Ovary (tissue), 9 donors: Measurements from ENCODE around the gene SEMA3C. TPM values are rescaled to one million over a fixed set of nuclear protein-coding genes. Genes with fewer than 3 reads are reported as not detected.
A peak's percentile ranks its signal among the peaks of the same experiment; 100 is the strongest.

Source experiments
- DNase-seq, 5 donors: peaks; one replicate each; pipeline ENCODE4 v3.0.0-alpha.2; 2019 to 2020
- H3K27ac ChIP-seq, 2 donors: fragments of 200-600 bp; one replicate each; pipeline versions ENCODE4 v1.5.1 to v1.8.0; 2019 to 2022
- H3K27me3 ChIP-seq: fragments of 200-600 bp; one replicate; pipeline ENCODE4 v1.8.0; 2022
- H3K36me3 ChIP-seq: fragments of 200-600 bp; sonication (generic); one replicate; pipeline ENCODE4 v1.5.1; 2019
- H3K4me1 ChIP-seq: one replicate; pipeline ENCODE4 v1.8.1; 2013; ENCODE audit warnings: mild to moderate bottlenecking, moderate library complexity; ENCODE audit not compliant: insufficient read depth
- H3K4me3 ChIP-seq: fragments of 200-600 bp; sonication (generic); one replicate; pipeline ENCODE4 v1.5.1; 2017
- H3K9me3 ChIP-seq, 2 donors: fragments of 200-600 bp in 1 of 2; sonication (generic) in 1 of 2; one replicate each; pipeline versions ENCODE4 v1.5.1 to v1.8.1; 2013 to 2019; ENCODE audit warnings: mild to moderate bottlenecking in 1 of 2, moderate library complexity in 1 of 2
- CTCF ChIP-seq, 3 donors: fragments of 450-650 bp in 2 of 3; fragments of 200-600 bp in 1 of 3; IDR thresholded peaks; one replicate each; pipeline versions ENCODE4 v1.5.1 to v1.8.0; 2016 to 2022; ENCODE audit warnings: antibody characterized with exemption in 3 of 3, mild to moderate bottlenecking in 1 of 3
- EP300 ChIP-seq: sonication (generic); formaldehyde crosslinking; IDR thresholded peaks from one replicate; pipeline ENCODE4 v1.6.1; 2017; ENCODE audit warnings: antibody characterized with exemption
- POLR2A ChIP-seq: fragments of 450-650 bp; IDR thresholded peaks from one replicate; pipeline ENCODE4 v1.6.1; 2017; ENCODE audit warnings: antibody characterized with exemption, mild to moderate bottlenecking, moderate library complexity
- WGBS, 3 donors: extraction: QIAGEN DNeasy Blood & Tissue Kit in 1 of 3; methylation state at CpG; one replicate each; pipeline versions ENCODE4 v1.1.5 to v1.1.7; 2013 to 2017; 5-methylcytosine and 5-hydroxymethylcytosine counted together
- intact Hi-C, 4 donors: fragments of 100-400 bp; cut with DNase I; formaldehyde crosslinking; loops; one replicate each; pipeline versions ENCODE4 v1.11.0 to v1.15.1; 2022 to 2023
- polyA plus RNA-seq, 2 donors: library from polyadenylated mRNA; stranded (reverse); fragments of 200-250 nt in 1 of 2; fragments of 350-450 nt in 1 of 2; fragmentation: Illumina TruSeq in 1 of 2; extraction: RNeasy Lipid Tissue Mini Kit (QIAGEN cat#74804) in 1 of 2; gene quantifications; one replicate each; pipeline ENCODE4 v1.2.3, GENCODE V29; 2013 to 2014
- total RNA-seq, 7 donors: library from RNA; depleted of rRNA in 2 of 7; stranded (reverse); fragments of >200 nt in 2 of 7; fragmentation: NEBNext Ultra II Directional in 3 of 7; extraction: Animal tissue kit (Norgen Biotek cat#: 25700) in 3 of 7; gene quantifications; one replicate each; pipeline versions ENCODE4 v1.1.0 to v1.2.4, GENCODE V29; 2016 to 2023
- donor health status: DM: no; HTN: no; CAD: no; lungs with moderate emphysema.
- donor health status: DM: no; HTN: no; CAD: no.
- donor health status: Bipolar disorder and iron deficiency.
- donor health status: DM: yes; HTN: yes; CAD: no.
- donor health status: DM: no; HTN: no; CAD: no.
- donor health status: DM: yes; HTN: yes; CAD: no.

SEMA3C gene
- total and polyA plus RNA-seq, 9 donors, result 20.1 to 91.9 (median 53.5) TPM

GRCh38 chr7:80785276-80785675 is 133.6 kb downstream of the SEMA3C start:
- Histone ChIP-seq H3K27me3 (no peaks in the 10 kb centered on the region), H3K36me3 (no peaks in the 10 kb centered on the region), H3K27ac (no peak overlapping the region), H3K9me3 (no peaks in the 10 kb centered on the region), H3K4me3 (no peak overlapping the region), H3K4me1 (peaks cover 4% of the 10 kb centered on the region)
- no peak for TF ChIP-seq EP300
- TF ChIP-seq POLR2A, result no peak
- TF ChIP-seq CTCF (IDR thresholded peaks at IDR 0.05), result no peak
- no peak for DNase-seq
- intact Hi-C loops, result loop anchor here in 1 of 4 donors (10.0 kb wide), 1 partner anchor 120 kb away; no protein-coding TSS in a partner anchor

GRCh38 chr7:80783678-80784327 is 135.0 kb downstream of the SEMA3C start:
- 31 to 42% (median 37%) methylated on average over 2 of the region's 2 CpGs for WGBS, 3 donors
- peaks cover 4% of the 10 kb centered on the region for H3K4me1 ChIP-seq

GRCh38 chr7:80783186-80783677 is 135.6 kb downstream of the SEMA3C start:
- H3K4me3 ChIP-seq, result no peak overlapping the region
- intact Hi-C loops, result loop anchor here in 1 of 4 donors (10.0 kb wide), 1 partner anchor 122 kb away; no protein-coding TSS in a partner anchor
- H3K4me1 ChIP-seq, result peaks cover 4% of the 10 kb centered on the region
- 83 to 88% (median 85%) methylated on average over 6 of the region's 6 CpGs for WGBS, 3 donors
- no peak for DNase-seq
- no peaks in the 10 kb centered on the region for H3K9me3 ChIP-seq
- TF ChIP-seq EP300, result no peak
- no peak for TF ChIP-seq POLR2A
- TF ChIP-seq CTCF (IDR thresholded peaks at IDR 0.05), result no peak
- H3K36me3 ChIP-seq, result no peaks in the 10 kb centered on the region
- H3K27ac ChIP-seq, result no peak overlapping the region
- no peaks in the 10 kb centered on the region for H3K27me3 ChIP-seq

More at GRCh38 chr7:80783678-80784327, 135.0 kb downstream of the SEMA3C start:
- TF ChIP-seq EP300, result no peak
- TF ChIP-seq POLR2A, result no peak
- TF ChIP-seq CTCF (IDR thresholded peaks at IDR 0.05), result no peak
- Histone ChIP-seq H3K9me3 (no peaks in the 10 kb centered on the region), H3K27me3 (no peaks in the 10 kb centered on the region), H3K36me3 (no peaks in the 10 kb centered on the region), H3K4me3 (no peak overlapping the region), H3K27ac (no peak overlapping the region)
- no peak for DNase-seq
- intact Hi-C loops, result loop anchor here in 1 of 4 donors (10.0 kb wide), 1 partner anchor 121 kb away; no protein-coding TSS in a partner anchor

GRCh38 chr7:80781561-80781979 is 137.3 kb downstream of the SEMA3C start:
- H3K36me3 ChIP-seq, result no peaks in the 10 kb centered on the region
- intact Hi-C loops, result loop anchor here in 1 of 4 donors (10.0 kb wide), 1 partner anchor 123 kb away; no protein-coding TSS in a partner anchor
- TF ChIP-seq CTCF (IDR thresholded peaks at IDR 0.05) (no peak), EP300 (no peak), POLR2A (no peak)
- H3K9me3 ChIP-seq, result no peaks in the 10 kb centered on the region
- H3K4me3 ChIP-seq, result no peak overlapping the region
- no peaks in the 10 kb centered on the region for H3K27me3 ChIP-seq
- peak in 4 of 5 donors; percentile 36 to 66 (median 51) for DNase-seq
- no peak overlapping the region for H3K27ac ChIP-seq
- peaks cover 4% of the 10 kb centered on the region for H3K4me1 ChIP-seq
